GM18907 (cell line): ENCODE data around the gene TLX3.

Source experiments
- ATAC-seq: cut with Tn5 transposase; IDR thresholded peaks from one replicate; pipeline ENCODE4 v1.9.1; 2021; ENCODE audit warnings: mild to moderate bottlenecking, moderate library complexity; ENCODE audit not compliant: unreplicated experiment

TLX3 gene

DNA sequence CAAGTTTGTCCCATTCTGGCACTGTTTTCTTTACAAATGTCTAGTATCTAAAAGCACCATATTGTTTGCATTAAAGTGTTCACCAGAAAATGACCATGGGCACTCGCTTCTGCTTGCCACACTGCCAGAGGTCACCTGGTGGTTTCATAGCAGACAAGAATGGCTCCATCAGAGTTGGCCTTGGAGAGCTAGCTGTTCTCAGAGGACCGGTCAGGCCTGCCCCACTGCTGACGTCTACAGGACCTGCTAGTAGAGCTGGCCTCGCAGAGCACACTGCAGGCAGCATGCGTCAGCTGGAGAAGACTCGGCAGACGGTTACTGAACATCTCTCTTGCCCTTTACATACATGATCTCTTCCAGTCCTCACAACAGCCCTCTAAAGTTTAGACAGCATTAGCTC lies 8.7 kb upstream of the TLX3 start:
- ATAC-seq, result no peak

- no peak for ATAC-seq
Observed at GRCh38 chr5:171306166-171306565, 2.9 kb upstream of the TLX3 start.

DNA sequence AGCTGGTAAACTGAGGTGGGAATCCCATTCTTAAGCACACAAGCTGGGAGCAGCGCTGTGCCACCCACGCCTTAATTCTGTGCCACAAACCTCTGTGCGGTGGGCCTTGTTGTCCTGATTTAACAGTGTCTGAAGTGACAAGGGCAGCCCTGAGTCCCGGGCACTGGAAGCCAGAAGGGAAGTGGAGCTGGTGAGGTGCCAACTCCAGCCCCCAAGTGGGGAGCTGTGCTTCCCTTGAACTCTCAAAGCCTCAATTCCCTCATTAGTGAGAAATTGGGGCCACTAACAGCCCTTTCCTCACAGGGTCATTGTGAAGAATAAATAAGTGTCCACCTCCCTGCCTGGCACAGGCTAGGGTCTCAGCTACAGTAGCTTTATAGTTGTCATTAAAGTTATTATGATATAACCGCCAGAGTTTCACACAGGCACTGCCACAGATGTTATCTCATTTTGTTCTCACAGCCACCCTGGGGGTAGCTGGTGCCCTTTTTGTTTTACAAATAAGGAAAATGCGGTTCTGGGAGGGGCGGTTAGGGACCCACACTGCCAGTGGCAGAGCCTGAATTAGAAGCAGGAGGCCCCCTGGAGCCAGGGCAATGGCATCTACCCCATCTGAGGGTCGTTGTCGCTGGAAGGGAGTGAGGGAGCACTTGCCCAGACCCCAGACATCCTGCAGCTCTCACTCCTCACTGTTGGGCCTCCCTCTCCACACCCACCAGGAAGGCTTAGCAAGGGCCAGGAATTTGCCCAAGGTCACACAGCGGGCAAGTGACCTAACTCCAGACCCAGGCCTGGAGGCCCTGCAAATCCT lies 2.1 kb upstream of the TLX3 start:
- no peak for ATAC-seq

DNA sequence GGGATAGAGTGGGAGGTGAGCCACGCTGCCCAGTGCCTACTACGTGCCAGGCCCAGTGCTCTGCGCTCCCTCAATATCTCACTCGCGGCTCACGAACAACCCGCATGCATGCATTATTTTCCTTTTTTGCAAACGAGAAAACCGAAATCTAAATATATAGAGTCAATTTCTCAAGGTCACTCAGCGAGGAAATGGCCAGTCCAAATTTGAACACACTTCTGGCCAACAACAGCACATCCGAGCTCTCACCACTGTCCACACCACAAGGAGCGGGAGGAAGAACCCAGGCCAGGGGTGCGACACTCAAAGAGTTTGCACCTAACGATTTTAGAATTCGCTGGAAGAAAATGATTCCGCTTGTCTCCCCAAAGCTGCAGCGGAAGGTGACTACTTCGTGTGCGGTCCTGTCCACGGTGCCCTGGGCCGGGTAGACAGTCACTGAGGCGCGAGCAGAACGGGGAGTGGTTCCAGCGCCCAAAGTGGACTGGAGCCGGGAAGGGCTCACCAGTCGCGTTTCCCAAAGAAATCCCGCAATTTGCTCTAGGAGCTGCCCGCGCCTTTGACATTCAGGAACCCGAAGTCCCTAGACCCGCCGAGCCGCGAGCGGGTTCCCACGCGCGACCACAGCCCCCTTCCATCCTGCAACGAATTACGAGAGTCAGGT lies 1.1 kb upstream of the TLX3 start:
- no peak for ATAC-seq

DNA sequence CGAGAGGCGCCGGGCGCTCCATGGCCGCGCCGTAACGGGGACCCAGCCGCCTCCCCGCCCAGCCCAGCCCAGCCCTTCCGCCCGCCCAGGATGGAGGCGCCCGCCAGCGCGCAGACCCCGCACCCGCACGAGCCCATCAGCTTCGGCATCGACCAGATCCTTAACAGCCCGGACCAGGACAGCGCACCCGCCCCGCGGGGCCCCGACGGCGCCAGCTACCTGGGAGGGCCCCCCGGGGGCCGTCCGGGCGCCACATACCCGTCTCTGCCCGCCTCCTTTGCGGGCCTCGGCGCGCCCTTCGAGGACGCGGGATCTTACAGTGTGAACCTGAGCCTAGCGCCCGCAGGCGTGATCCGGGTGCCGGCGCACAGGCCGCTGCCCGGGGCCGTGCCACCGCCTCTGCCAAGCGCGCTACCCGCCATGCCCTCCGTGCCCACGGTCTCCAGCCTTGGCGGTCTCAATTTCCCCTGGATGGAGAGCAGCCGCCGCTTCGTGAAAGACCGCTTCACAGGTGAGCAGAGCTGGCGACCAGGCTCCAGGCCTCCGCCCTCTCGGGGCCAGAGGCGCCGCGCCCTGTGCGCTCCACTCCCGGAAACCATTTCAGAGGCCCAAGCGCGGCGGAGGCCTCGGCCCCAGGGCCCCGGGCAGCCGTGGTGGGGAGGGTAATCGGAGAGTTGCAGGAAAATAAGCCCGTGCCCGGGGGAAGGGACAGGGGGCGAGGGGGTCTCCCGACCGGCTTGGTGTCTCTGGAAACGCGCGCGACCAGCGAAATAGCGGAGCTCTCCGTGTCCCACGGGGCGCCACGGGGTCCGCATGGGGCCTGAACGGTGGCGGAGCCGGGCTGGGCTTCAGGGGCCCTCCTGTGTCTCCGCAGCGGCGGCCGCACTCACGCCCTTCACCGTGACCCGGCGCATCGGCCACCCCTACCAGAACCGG lies 496 bp downstream of the TLX3 start:
- ATAC-seq, result no peak

GRCh38 chr5:171310212-171310818 lies 1.3 kb downstream of the TLX3 start:
- ATAC-seq, result no peak

DNA sequence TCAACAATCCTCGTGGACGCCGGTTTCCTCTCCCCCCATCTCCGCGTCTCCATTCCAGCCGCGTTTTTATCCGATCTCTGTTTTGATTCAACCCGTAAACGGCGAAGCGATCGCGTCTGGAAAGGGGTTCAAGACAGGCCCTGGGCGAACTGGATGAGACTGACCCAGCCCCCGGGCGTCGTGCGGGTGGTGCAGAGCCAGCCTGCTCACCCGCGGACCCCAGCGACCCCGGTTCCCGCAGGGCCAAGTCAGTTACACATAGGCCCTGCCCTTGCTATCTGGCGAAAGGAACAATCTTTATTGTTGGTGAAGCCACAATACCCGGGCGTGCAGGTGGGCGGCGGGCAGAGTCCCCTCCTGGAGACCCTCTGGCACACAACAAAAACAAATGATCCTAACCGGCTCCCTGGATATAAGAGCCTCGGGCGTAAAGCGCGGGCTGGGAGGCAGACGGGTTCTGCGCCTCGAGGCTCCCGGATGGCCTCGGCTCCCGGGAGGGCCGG lies 1.8 kb downstream of the TLX3 start:
- no peak for ATAC-seq

GRCh38 chr5:171311322-171312077 lies 2.5 kb downstream of the TLX3 start:
- no peak for ATAC-seq

- ATAC-seq, result no peak
Observed at GRCh38 chr5:171312129-171312974, 3.3 kb downstream of the TLX3 start.

DNA sequence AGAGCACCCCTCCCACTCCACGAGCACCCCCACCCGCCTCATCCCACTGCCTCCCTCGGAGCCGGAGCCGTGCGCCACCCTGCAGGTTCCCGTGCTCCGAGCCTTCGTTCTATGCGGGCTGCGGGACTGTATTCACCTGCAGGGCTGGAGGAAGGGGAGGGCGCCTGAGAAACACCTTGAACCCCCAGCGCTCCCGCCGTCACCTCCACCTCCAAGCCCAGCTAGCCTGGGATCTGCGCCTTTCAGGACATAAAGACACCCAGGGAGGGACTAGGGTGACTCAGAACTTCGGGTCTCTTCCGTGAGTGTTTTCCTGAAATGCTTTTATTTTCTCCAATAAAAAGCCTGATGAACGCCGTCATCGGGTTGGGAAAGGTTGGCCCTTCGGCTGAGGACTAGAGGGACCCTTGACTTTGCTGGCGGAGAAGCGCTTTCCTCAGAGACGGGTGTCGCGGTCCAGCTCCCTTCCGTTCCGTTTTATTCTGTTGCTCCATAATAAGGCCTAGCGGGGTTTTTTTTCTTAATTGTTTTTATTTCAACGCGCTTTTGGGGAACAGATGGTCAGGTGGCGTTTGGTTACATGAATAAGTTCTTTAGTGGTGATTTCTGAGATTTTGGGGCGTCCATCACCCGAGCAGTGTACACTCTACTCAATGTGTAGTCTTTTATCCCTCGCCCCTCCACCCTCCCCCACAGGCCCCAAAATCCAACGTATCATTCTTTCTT lies 4.6 kb downstream of the TLX3 start:
- no peak for ATAC-seq

- no peak for ATAC-seq
Observed at GRCh38 chr5:171314728-171315385, 5.8 kb downstream of the TLX3 start.

DNA sequence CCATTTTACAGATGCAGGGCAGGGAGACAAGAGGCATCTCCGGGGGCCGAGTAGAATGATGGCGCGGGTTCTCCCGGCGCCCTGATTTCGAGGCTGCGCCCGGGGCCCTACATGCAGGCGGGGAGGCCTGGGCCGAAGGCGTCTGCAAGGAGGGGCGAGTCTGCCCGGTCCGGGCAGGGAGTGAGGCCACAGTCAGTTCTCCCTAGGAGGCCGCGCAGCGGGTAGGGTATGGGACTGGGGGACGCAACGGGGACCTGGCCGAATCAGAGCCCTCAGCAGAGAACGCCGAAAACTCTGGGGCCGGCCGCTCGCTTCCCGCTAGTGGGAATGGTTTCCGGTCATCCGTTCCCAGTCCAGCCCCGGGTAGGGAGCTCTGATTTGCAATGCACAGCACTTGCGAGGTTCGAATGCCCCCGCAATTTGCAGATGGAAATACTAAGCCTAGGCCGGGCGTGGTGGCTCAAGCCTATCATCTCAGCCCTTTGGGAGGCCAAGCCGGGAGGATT lies 6.4 kb downstream of the TLX3 start:
- no peak for ATAC-seq

- no peak for ATAC-seq
Observed at GRCh38 chr5:171315925-171316257, 6.8 kb downstream of the TLX3 start.

- ATAC-seq, result no peak
Observed at GRCh38 chr5:171316258-171317121, 7.4 kb downstream of the TLX3 start.

GRCh38 chr5:171317230-171317629 lies 8.2 kb downstream of the TLX3 start:
- ATAC-seq, result no peak

DNA sequence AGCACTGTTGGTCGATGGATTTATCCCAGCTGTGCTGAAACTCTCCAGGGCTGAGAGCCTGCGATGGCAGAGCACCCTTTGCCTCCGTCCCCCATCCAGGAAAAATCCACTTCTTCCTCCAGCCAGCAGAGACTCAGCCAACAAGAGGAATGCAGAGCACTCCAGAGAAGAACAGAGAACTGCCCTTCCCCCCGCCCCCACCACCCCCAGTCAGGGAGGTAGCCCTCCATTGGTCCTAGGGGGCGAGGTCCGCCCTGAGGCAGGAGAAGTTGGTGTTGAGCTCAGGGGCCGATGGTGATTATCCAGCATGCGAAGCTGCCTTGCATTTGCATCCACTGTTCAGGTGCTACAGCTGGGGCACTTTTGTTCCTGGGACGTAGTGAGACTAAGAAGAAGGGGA lies 9.0 kb downstream of the TLX3 start:
- ATAC-seq, result no peak

- ATAC-seq, result no peak
Observed at GRCh38 chr5:171321447-171321846, 12.4 kb downstream of the TLX3 start.
